Right lobe of liver (tissue), 6 donors: Measurements from ENCODE around the gene ZDHHC15. TPM values are rescaled to one million over a fixed set of nuclear protein-coding genes. Genes with fewer than 3 reads are reported as not detected.
"Not testable (repeated sequence)": the region's sequence is repeated elsewhere in the genome, so short reads cannot be mapped to it uniquely, and the experiment has no call there.

Experiments used
- ATAC-seq, 4 donors: fragments of 200-7000 bp; cut with Tn5 transposase; one replicate each; pipeline ENCODE4 v1.9.1; 2020; ENCODE audit warnings: mild to moderate bottlenecking in 4 of 4, moderate library complexity in 4 of 4
- DNase-seq, 3 donors: peaks; one replicate each; pipeline ENCODE4 v3.0.0-alpha.2; 2020
- H3K27ac ChIP-seq, 3 donors: fragments of 200-600 bp; one replicate each; pipeline ENCODE4 v1.8.0; 2022
- H3K27me3 ChIP-seq, 2 donors: fragments of 200-600 bp; one replicate each; pipeline ENCODE4 v1.8.0; 2022
- H3K36me3 ChIP-seq, 4 donors: fragments of 200-600 bp; sonication (generic) in 1 of 4; one replicate each; pipeline versions ENCODE4 v1.5.1 to v1.8.0; 2017 to 2022; ENCODE audit warnings: control low read depth in 1 of 4
- H3K4me1 ChIP-seq, 4 donors: fragments of 200-600 bp; sonication (generic) in 1 of 4; one replicate each; pipeline versions ENCODE4 v1.5.1 to v1.8.0; 2017 to 2022; ENCODE audit warnings: control low read depth in 1 of 4
- H3K4me3 ChIP-seq, 3 donors: fragments of 200-600 bp; one replicate each; pipeline ENCODE4 v1.8.0; 2022
- H3K9me3 ChIP-seq, 4 donors: fragments of 200-600 bp; sonication (generic) in 1 of 4; one replicate each; pipeline versions ENCODE4 v1.5.1 to v1.8.0; 2017 to 2022; ENCODE audit warnings: control low read depth in 1 of 4
- POLR2A ChIP-seq: fragments of 450-650 bp; IDR thresholded peaks from one replicate; pipeline ENCODE4 v1.6.1; 2017; ENCODE audit warnings: antibody characterized with exemption, mild to moderate bottlenecking
- WGBS: methylation state at CpG from one replicate; pipeline ENCODE4 v1.1.6; 2018; ENCODE audit warnings: low coverage, low lambda C conversion rate; ENCODE audit not compliant: insufficient coverage; ENCODE audit errors: missing lambda C conversion rate; 5-methylcytosine and 5-hydroxymethylcytosine counted together
- intact Hi-C, 2 donors: fragments of 100-400 bp; cut with DNase I; formaldehyde crosslinking; loops; one replicate each; pipeline versions ENCODE4 v1.11.2 to v1.14.1; 2022
- total RNA-seq, 6 experiments: library from RNA; depleted of rRNA in 2 of 6; stranded (reverse); fragments of >200 nt in 2 of 6; fragmentation: NEBNext Ultra II Directional in 3 of 6; extraction: Animal tissue kit (Norgen Biotek cat#: 25700) in 3 of 6; gene quantifications; one replicate each; pipeline versions ENCODE4 v1.1.0 to v1.2.4, GENCODE V29; 2016 to 2023
- TF ChIP-seq, protein P1 (sequence below), 4 donors: fragments of 200-600 bp in 3 of 4; fragments of 450-650 bp in 1 of 4; IDR thresholded peaks; one replicate each; pipeline versions ENCODE4 v1.5.1 to v1.8.0; 2016 to 2022; ENCODE audit warnings: antibody characterized with exemption in 4 of 4, mild to moderate bottlenecking in 2 of 4
- donor health status: DM: no; HTN: yes; CAD: no.
- donor health status: DM: no; HTN: no; CAD: no.
- donor health status: DM: no; HTN: no; CAD: no.
- donor health status: DM: no; HTN: yes; CAD: no.
- donor health status: DM: no; HTN: yes; CAD: no.

The ZDHHC15 gene
- total RNA-seq, 6 experiments from 2014 or later, result 0.09 to 0.18 (median 0.12) TPM; not detected in 1

DNA sequence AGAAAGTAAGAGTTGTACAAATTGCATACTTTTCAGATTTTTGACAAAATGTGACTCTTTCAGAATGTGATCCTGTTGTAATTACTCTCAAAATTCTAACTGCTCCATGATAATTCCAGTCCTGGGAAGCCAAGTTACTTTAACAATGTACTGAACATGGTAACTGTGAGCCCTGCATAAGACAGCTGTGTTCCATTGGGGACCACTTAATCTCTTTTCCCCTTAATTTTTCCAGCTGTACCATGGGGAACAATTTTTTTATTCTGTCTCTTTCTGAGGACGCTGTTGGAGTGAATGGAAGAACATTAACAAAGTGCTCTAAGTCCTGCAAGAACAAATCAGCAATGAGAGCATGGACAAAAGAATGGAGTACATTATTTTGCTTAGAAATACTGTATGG, 153.1 kb downstream of the ZDHHC15 start:
- no peaks in the 10 kb centered on the region for H3K9me3 ChIP-seq
- ATAC-seq, result no peak
- H3K36me3 ChIP-seq, result no peaks in the 10 kb centered on the region
- no peak for TF ChIP-seq POLR2A
- TF ChIP-seq, protein P1, sequence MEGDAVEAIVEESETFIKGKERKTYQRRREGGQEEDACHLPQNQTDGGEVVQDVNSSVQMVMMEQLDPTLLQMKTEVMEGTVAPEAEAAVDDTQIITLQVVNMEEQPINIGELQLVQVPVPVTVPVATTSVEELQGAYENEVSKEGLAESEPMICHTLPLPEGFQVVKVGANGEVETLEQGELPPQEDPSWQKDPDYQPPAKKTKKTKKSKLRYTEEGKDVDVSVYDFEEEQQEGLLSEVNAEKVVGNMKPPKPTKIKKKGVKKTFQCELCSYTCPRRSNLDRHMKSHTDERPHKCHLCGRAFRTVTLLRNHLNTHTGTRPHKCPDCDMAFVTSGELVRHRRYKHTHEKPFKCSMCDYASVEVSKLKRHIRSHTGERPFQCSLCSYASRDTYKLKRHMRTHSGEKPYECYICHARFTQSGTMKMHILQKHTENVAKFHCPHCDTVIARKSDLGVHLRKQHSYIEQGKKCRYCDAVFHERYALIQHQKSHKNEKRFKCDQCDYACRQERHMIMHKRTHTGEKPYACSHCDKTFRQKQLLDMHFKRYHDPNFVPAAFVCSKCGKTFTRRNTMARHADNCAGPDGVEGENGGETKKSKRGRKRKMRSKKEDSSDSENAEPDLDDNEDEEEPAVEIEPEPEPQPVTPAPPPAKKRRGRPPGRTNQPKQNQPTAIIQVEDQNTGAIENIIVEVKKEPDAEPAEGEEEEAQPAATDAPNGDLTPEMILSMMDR (IDR thresholded peaks at IDR 0.05), result no peak
- intact Hi-C loops, result no loop called here
- no peak overlapping the region for H3K27ac ChIP-seq
- no peak for DNase-seq
- 20% methylated on average over 1 of the region's 1 CpG for WGBS
- no peaks in the 10 kb centered on the region for H3K27me3 ChIP-seq
- no peaks in the 10 kb centered on the region for H3K4me1 ChIP-seq
- H3K4me3 ChIP-seq, result no peak overlapping the region

DNA sequence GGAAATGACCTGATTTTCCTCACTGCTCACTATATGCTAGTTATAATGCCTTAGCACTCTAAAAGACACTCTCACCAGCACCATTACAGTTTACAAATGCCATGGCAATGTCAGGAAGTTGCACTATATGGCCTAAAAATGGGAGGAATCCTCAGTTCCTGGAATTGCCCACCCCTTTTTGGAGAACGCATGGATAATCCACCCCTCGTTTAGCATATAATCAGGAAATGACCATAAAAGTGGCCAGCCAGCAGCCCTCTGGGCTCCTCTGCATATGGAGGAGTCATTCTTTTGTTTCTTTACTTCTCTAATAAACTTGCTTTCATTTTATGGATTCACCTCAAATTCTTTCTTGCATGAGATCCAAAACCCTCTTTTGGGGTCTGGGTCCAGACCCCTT, 156.0 kb downstream of the ZDHHC15 start:
- DNase-seq (no peak), ATAC-seq (no peak)
- intact Hi-C loops, result no loop called here
- Histone ChIP-seq H3K4me1 (no peaks in the 10 kb centered on the region), H3K27me3 (no peaks in the 10 kb centered on the region), H3K36me3 (no peaks in the 10 kb centered on the region), H3K27ac (no peak overlapping the region), H3K9me3 (no peaks in the 10 kb centered on the region), H3K4me3 (no peak overlapping the region)
- TF ChIP-seq POLR2A, result no peak
- TF ChIP-seq, protein P1 (IDR thresholded peaks at IDR 0.05), result no peak
- WGBS, result 75% methylated on average over 2 of the region's 2 CpGs

DNA sequence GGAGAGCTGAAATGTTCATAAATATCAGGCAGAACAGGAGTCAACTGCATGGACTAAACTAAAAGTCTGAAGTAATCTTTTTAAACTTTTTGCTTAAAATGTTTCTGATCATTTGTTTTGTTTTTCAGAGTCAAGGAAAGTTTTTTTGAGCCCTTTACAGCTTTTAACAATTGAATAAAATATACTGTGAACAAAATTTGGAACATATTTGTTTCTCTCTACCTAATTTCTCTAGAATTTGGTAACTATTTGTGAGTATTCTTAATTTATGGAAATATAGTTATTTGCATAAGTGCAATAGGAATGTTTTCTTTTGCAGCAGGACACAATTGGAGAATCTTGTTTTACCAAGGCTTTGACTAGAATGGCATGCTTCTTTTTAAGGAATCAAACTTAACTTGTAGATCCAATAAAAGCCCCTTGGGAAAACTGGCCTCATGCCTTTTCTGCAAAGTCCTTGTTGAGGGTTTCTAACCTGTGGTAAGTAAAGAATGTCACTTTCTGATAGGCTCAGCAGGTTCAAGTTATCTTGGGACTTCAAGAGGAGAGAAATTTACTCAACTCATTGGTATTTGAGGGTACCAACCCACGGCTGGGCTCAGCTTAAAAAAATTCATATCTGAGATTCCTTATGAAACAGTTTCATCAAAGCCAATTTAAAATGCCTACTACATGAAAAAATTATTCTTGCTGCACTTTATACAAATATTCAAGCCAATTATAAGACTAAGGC, 157.4 kb downstream of the ZDHHC15 start:
- Histone ChIP-seq H3K27me3 (no peaks in the 10 kb centered on the region), H3K4me3 (no peak overlapping the region), H3K27ac (no peak overlapping the region), H3K9me3 (no peaks in the 10 kb centered on the region), H3K36me3 (no peaks in the 10 kb centered on the region), H3K4me1 (no peaks in the 10 kb centered on the region)
- WGBS, result 53% methylated on average over 1 of the region's 1 CpG
- DNase-seq (no peak), ATAC-seq (no peak)
- intact Hi-C loops, result no loop called here
- TF ChIP-seq, protein P1 (IDR thresholded peaks at IDR 0.05), result no peak
- TF ChIP-seq POLR2A, result no peak

DNA sequence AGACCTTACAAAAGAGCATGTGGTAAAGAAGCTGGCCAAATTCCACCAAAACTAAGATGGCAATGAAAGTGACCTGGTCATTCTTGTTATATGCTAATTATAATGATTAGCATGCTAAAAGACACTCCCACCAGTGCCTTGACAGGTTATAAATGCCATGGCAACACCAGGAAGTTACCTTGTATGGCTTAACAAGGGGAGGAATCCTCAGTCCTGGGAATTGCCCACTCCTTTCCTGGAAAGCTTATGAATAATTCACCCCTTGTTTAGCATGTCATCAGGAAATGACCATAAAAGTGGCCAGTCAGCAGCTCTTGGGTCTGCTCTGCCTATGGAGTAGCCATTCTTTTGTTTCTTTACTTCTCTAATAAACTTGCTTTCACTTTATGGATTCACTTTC, 161.0 kb downstream of the ZDHHC15 start:
- no peak for DNase-seq
- intact Hi-C loops, result no loop called here
- TF ChIP-seq, protein P1 (IDR thresholded peaks at IDR 0.05), result no peak
- no peak for TF ChIP-seq POLR2A

DNA sequence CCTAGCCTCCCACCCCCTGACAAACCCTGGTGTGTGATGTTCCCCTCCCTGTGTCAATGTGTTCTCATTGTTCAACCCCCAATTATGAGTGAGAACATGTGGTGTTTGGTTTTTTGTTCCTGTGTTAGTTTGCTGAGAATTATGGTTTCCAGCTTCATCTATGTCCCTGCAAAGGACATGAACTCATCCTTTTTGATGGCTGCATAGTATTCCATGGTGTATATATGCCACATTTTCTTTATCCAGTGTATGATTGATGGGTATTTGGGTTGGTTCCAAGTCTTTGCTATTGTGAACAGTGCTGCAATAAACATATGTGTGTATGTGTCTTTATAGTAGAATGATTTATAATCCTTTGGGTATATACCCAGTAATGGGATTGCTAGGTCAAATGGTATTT, 174.2 kb downstream of the ZDHHC15 start:
- DNase-seq, H3K9me3 ChIP-seq, H3K36me3 ChIP-seq, intact Hi-C loops, H3K4me3 ChIP-seq, H3K27me3 ChIP-seq, H3K27ac ChIP-seq, ATAC-seq, H3K4me1 ChIP-seq: not testable (repeated sequence)

More for the DNA sequence above, 161.0 kb downstream of the ZDHHC15 start:
- Histone ChIP-seq H3K4me1 (no peaks in the 10 kb centered on the region), H3K27ac (no peak overlapping the region), H3K4me3 (no peak overlapping the region), H3K27me3 (no peaks in the 10 kb centered on the region), H3K36me3 (no peaks in the 10 kb centered on the region), H3K9me3 (no peaks in the 10 kb centered on the region)
- ATAC-seq, result no peak
